ENCODE results near the gene MCOLN1. TPM values are rescaled to one million over a fixed set of nuclear protein-coding genes. Genes with fewer than 3 reads are reported as not detected.

MCOLN1 gene
- total RNA-seq, 2 donors from 2014 or later: 22.2 to 31.6 TPM

DNA sequence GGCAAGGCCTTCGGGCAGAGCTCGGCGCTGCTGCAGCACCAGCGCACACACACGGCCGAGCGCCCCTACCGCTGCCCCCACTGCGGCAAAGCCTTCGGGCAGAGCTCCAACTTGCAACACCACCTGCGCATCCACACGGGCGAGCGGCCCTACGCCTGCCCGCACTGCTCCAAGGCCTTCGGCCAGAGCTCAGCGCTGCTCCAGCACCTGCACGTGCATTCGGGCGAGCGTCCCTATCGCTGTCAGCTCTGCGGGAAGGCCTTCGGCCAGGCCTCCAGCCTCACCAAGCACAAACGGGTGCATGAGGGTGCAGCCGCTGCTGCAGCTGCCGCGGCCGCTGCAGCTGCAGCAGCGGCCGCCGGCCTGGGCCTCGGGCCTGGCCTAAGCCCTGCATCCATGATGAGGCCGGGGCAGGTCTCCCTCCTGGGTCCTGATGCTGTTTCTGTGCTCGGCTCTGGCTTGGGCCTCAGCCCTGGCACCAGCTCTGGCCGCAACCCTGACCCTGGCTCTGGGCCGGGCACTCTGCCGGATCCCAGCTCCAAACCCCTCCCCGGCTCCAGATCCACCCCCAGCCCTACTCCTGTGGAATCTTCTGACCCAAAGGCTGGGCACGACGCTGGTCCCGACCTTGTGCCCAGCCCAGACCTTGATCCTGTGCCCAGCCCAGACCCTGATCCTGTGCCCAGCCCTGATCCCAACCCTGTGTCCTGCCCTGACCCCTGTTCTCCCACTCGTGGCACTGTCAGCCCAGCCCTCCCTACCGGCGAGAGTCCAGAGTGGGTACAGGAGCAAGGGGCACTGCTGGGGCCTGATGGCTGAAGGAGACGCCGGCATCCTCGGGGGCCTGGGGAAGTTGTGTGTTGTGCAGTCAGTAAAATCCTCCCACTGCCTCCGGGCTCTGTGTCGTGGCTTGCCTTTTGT is 2.0 kb upstream of the MCOLN1 start:
- intact Hi-C loops (cut with DNase I, micrococcal nuclease): no loop called here
- DNase-seq (no peak), ATAC-seq (no peak)

DNA sequence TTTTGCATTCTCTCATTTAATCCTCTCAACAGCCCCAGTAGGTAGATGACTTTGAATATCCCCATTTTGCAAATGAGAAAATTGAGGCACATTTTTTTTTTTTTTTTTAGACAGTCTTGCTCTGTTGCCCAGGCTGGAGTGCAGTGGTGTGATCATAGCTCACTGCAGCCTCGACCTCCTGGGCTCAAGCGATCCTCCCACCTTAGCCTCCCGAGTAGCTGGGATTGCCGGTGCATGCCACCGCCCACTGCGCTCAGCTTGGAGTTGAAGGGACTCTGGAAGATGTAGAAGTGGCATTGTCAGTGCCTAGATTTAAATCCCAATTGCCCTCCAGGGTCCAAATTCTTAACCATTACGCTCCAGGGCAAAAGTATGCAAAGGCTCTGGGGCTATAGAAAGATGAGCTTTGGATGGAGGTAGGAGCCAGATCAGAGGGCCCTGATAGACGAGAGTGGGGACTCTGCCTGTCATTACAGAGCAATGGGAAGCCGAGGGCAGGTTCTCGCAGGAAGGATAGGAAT is 813 bp upstream of the MCOLN1 start:
- DNase-seq (no peak), ATAC-seq (no peak)
- intact Hi-C loops (cut with DNase I, micrococcal nuclease): no loop called here

DNA sequence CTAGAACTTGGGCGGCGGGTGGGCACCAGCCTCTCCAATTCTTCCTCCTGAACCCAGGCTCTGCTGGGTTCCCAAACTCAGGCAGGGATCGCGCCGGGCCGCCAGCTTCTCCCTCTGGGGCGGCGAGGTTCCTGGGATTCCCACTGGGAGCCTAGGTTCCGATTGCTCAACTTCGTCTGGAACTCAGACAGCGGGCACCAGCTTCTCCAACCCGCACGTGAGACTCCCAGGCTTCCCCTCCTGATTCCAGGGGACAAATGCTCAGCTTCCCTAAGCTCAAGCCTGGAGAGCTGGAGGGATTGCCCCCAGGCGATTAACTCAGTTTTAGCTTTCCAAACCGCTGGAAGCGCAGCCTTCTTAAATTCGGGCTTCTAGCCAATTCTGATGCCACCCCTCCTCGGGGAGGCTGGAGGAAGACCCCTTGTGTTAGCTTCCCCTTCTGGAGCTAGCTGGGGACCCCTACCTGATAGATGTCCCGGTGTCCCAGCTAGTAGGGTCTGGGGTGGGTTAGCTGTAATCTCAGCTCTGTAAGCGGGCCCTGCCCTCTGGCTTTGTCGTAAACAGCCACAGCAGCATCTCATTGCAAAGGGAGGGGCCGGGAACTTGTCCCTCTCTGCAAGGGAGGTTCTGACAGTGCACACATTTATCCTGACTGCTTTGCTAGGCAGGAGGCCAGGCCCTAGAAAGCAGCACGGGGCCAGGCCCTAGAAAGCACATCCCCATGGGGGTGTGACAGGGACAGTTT is 671 bp downstream of the MCOLN1 start:
- intact Hi-C loops (cut with DNase I, micrococcal nuclease): no loop called here
- DNase-seq (no peak), ATAC-seq (peak; percentile 48)

DNA sequence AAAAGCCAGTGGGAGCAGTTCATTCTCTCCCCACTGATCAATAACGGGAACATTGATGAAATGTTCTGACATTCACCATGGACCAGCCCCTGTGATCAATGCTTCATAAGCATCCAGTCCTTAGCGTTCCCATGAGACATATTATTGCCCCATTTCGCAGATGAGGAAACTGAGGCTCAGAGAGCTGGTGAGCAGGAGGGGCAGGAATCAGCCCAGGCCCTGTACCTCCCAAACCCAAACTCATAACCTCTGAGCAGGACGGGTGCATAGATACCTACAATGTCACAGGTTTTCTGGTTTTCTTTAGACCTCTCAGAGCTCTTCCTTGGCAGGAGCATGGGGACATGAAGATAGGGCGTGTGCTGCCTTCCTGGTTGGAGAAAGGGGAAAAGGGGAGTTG is 2.1 kb downstream of the MCOLN1 start:
- ATAC-seq (no peak), DNase-seq (no peak)
- intact Hi-C loops (cut with DNase I, micrococcal nuclease): no loop called here

DNA sequence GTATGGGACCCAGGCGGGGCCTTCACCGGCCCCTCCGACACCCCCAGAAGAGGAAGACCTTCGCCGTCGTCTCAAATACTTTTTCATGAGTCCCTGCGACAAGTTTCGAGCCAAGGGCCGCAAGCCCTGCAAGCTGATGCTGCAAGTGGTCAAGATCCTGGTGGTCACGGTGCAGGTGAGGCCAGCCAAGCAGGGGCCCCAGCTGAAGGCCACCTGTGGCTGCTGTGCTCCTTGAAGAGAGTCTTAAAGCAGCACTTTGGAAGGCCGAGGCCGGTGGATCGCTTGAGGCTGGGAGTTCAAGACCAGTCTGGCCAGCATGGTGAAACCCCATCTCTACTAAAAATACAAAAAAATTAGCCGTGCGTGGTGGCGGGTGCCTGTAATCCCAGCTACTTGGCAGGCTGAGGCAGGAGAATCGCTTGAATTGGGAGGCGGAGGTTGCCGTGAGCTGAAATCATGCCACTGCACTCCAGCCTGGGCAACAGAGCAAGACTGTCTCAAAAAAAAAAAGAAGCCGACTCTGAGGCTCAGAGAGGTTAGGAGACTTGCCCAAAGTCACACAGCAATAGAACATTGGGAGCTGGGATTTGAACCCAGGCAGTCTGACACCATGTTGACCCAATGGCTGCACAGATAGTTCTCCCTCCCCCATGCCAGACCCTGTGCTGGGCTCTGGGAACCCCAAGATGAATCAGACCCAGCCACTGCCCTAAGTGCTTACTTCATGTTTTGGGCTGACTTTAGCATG is 2.7 kb downstream of the MCOLN1 start:
- no peak for DNase-seq
- intact Hi-C loops (cut with DNase I, micrococcal nuclease): no loop called here
- ATAC-seq: no peak

DNA sequence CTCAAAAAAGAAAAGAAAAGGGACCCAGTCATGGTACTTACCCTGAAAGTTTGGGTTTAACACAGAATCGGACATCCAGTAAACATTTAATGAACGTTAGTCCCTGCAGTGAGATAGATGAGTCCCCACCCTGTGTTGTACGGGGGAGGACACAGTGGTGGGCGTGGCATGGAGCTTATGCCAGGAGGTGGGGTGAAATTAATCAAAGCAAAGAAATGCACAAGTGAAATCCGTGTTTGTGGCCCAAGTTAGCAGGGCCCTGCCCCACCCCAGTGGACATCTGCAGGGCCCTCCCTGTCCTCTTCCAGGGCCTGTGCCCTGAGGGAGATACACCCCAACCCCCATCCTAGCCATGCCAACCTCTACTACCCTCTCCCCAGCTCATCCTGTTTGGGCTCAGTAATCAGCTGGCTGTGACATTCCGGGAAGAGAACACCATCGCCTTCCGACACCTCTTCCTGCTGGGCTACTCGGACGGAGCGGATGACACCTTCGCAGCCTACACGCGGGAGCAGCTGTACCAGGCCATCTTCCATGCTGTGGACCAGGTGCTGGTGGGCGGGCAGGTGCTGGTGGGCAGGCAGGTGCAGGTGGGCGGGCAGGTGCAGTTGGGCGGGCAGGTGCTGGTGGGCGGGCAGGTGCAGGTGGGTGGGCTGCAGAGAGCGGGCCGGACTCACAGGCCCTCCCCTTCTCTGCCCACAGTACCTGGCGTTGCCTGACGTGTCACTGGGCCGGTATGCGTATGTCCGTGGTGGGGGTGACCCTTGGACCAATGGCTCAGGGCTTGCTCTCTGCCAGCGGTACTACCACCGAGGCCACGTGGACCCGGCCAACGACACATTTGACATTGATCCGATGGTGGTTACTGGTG is 3.9 kb downstream of the MCOLN1 start:
- ATAC-seq (no peak), DNase-seq (no peak)
- intact Hi-C loops (cut with DNase I, micrococcal nuclease): no loop called here

DNA sequence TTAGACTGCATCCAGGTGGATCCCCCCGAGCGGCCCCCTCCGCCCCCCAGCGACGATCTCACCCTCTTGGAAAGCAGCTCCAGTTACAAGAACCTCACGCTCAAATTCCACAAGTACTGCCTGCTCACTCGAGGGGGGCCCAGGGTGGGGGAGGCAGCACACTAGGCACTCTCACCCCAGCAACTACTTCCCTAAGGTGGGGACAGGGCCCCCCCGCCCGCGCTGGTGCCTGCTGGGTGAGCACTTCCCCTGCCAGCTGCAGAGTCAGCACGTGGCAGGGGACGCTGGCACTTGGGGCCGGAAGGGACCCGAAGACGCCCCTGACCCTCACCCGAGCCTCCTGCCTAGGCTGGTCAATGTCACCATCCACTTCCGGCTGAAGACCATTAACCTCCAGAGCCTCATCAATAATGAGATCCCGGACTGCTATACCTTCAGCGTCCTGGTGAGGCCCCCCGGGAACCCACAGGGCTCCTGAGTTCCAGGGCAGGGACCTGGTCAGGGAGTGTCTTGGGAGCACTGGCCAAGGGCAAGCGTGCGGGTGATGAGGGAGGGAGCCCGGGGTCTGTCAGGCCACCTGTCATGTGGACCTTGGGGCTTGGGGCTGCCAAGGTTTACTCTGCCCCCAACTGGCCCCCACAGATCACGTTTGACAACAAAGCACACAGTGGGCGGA is 5.2 kb downstream of the MCOLN1 start:
- DNase-seq (peak in 1 of 2 donors; percentile 22), ATAC-seq (no peak)
- intact Hi-C loops (cut with DNase I, micrococcal nuclease): no loop called here

DNA sequence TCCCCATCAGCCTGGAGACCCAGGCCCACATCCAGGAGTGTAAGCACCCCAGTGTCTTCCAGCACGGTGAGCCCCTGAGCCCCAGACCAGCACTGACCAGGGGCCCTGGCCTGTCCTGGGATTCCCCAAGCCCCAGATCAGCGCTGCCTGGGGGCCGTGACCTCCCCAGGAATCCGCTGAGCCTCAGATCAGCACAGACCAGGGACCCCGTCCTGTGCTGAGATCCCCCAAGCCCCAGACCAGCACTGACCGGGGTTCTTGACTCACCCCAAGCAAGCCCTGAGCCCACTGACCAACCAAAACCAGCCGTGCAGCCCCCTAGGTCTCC is 5.7 kb downstream of the MCOLN1 start:
- DNase-seq (no peak), ATAC-seq (no peak)
- intact Hi-C loops (cut with DNase I, micrococcal nuclease): no loop called here

DNA sequence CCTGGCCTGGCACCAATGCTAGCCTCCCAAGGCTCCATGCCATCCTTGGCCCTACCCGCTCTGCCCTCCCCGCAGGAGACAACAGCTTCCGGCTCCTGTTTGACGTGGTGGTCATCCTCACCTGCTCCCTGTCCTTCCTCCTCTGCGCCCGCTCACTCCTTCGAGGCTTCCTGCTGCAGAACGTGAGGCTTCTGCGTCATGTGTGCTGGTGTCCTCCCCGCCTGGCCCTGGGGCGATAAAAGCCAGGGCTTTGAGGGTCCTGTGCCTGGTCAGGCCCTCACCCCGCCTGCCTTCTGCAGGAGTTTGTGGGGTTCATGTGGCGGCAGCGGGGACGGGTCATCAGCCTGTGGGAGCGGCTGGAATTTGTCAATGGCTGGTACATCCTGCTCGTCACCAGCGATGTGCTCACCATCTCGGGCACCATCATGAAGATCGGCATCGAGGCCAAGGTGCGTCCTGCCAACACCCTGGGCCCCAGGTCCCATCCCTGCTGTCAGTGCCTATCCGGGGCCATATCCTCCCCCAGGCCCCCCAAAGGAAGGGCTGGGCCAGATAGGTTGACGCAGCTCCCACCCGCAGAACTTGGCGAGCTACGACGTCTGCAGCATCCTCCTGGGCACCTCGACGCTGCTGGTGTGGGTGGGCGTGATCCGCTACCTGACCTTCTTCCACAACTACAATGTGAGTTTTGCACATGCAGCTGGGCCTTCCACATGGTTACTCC is 6.3 kb downstream of the MCOLN1 start:
- intact Hi-C loops (cut with DNase I, micrococcal nuclease): no loop called here
- no peak for DNase-seq
- ATAC-seq: no peak

DNA sequence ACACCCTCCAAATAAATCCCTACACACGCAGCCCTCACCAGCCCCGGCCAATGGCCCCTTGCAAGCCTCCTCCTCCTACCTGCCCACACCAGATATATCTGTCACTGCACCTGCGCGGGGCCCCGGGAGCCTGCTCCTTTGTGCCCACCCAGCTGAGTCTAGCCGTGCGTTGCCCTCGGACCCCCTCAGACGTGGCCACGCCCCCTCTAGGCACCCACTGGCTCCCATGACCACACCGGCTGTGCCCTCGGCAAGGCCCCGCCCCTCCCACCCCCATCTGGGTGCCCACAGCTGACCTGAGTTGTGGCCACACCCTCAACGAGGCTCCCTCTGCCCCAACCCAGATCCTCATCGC is 6.8 kb downstream of the MCOLN1 start:
- no peak for ATAC-seq
- DNase-seq: peak in 1 of 2 donors; percentile 6
- intact Hi-C loops (cut with DNase I, micrococcal nuclease): no loop called here

DNA sequence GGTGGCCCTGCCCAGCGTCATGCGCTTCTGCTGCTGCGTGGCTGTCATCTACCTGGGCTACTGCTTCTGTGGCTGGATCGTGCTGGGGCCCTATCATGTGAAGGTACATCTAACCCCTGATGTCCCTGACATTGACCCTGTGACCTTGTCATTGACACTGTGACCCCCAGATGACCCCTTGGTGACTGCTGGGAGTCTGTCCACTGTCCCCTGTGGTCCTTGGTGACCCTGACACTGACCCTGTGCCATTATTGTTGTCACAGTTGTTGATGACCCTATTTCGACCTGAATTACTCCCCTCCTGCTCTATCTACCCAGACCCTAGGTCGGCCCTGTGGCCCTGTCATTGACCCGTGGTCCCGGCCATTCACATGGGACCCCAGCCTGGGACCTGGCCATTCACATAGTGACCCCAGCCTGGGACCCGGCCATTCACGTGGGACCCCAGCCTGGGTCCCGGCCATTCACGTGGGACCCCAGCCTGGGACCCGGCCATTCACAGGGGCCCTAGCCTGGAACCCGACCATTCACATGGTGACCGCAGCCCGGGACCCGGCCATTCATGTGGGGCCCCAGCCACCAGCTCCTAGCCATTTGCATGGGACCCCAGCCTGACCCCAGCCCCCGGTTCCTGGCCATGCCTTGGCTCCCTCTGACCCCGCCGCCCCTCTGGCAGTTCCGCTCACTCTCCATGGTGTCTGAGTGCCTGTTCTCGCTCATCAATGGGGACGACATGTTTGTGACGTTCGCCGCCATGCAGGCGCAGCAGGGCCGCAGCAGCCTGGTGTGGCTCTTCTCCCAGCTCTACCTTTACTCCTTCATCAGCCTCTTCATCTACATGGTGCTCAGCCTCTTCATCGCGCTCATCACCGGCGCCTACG is 7.4 kb downstream of the MCOLN1 start:
- ATAC-seq (no peak), DNase-seq (peak in 1 of 2 donors; percentile 3)
- intact Hi-C loops (cut with DNase I, micrococcal nuclease): loop anchor here in 1 of 2 donors (10.0 kb wide), 1 partner anchor 175 kb away; no protein-coding TSS in a partner anchor

DNA sequence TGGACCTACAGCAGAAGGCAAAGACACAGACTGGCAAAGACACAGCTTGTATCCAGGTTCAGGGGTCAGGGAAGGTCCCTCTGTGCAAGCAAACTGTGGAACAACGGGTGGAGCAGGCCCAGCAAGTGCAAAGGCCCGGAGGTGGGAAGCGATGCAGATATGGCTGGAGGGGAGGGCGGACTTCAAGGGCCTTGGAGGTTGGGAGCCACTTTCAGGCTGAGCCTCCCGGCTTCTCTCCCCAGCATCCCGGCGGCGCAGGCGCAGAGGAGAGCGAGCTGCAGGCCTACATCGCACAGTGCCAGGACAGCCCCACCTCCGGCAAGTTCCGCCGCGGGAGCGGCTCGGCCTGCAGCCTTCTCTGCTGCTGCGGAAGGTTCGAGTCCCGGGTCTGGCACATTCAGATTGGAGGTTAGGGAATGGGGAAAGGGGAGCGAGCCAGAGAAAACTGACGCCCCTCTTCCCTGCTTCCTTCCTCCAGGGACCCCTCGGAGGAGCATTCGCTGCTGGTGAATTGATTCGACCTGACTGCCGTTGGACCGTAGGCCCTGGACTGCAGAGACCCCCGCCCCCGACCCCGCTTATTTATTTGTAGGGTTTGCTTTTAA is 11.0 kb downstream of the MCOLN1 start:
- DNase-seq (peak; percentile 71 to 77), ATAC-seq (peak; percentile 28)
- intact Hi-C loops (cut with DNase I, micrococcal nuclease): loop anchor here in 1 of 2 donors (10.0 kb wide), 1 partner anchor 179 kb away; no protein-coding TSS in a partner anchor

DNA sequence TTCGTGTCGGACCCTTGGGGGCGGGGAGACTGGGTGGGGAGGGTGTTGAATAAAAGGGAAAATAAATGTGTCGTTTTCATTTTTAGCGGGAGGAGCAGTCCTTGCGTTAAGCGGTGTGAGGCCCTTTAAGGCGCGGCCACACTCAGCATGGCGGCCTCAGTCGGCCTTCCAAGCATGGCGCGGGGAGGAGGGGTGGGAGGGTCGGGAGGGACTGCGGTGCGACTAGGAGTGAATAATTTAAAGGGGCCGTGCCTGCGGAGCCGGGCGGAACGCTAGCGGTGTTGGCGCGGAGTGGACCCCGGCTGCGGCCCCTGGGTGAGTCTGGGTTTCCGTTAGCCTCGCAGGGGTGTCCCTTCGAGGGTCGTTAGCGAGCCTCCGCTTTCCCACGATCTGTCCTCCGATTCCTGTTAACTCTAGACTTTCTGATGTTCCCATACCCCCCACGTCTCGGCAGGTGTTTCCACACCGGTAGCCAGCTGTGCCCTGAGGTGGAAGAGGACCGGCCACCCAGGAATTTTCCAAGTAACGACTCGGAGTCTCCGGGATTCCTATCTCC is 11.6 kb downstream of the MCOLN1 start:
- intact Hi-C loops (cut with DNase I, micrococcal nuclease): loop anchor here in 1 of 2 donors (10.0 kb wide), 1 partner anchor 179 kb away; no protein-coding TSS in a partner anchor
- DNase-seq: peak; percentile 87 to 90
- peak; percentile 71 for ATAC-seq

DNA sequence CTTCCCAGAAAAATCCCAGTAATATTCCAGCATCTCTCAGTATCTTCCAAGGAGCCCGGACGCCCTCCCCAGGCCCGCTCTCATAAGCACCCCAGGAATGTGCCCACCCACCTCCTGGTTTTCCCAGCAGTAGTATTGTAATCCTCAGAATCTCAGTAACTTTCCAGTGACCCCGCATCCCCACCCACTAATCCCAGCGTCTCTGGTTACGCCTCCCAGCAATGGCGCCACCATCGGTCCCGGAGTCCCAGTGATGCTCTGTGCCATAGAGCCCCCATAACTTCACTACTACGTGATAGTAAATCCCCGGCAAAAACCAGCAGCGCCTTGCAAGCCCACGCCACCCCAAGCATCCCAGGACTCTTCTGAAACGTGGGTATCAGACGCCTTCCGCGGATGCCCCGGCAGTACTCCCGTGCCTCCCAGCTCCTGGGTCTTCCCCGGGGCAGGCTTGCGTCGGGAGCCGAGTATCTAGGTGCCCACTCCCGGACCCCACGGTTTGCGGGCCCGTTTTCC is 12.2 kb downstream of the MCOLN1 start:
- intact Hi-C loops (cut with DNase I, micrococcal nuclease): loop anchor here in 1 of 2 donors (10.0 kb wide), 1 partner anchor 180 kb away; no protein-coding TSS in a partner anchor
- DNase-seq (peak; percentile 63 to 66), ATAC-seq (peak; percentile 25)

Data from left colon (tissue), 2 donors.